Measurements from ENCODE around the gene KCND2. TPM values are rescaled to one million over a fixed set of nuclear protein-coding genes. Genes with fewer than 3 reads are reported as not detected.

KCND2 gene
- total RNA-seq, 2 experiments from 2014 or later: not detected

DNA sequence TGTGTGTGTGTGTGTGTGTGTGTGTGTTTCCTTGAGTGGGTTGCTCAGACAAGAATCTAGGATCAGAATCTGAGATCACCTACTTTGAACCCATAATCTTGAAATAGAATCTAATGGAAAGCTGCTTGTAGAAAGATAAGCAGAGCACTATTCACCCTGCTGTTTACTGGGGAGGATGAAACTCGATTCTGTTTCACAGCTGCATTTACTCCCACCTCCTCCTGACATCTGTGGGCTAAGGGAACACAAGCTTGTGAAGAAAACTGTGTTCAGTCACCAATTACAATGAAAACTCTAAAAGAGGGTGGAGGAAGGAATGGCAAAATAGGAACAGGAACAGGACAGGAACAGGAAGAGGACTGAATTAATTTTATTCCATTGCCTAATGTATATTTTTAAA, 315.4 kb downstream of the KCND2 start:
- BruUV-seq (replicated peaks): no TSS peak
- DNase-seq (ENCODE audit: low spot score): no peak
- H3K4me1 ChIP-seq (ENCODE audit: insufficient read depth, low read length, poor library complexity, severe bottlenecking): no peaks in the 10 kb centered on the region
- H2AFZ ChIP-seq (ENCODE audit: low read length): no peak overlapping the region
- no peaks in the 10 kb centered on the region for H3K36me3 ChIP-seq (ENCODE audit: insufficient read depth, low read length)
- ChIA-PET POLR2A (interaction anchor here (0.6 to 0.7 kb wide), 2 partner anchors 12 to 26 kb away, joined by 3 to 4 read pairs; no protein-coding TSS in a partner anchor), CTCF (ENCODE audit: unreplicated experiment) (no interaction called here)
- TF ChIP-seq EZH2phosphoT487 (IDR thresholded peaks at IDR 0.05; ENCODE audit: borderline replicate concordance, low read depth, low read length): no peak
- TF ChIP-seq, protein P1, sequence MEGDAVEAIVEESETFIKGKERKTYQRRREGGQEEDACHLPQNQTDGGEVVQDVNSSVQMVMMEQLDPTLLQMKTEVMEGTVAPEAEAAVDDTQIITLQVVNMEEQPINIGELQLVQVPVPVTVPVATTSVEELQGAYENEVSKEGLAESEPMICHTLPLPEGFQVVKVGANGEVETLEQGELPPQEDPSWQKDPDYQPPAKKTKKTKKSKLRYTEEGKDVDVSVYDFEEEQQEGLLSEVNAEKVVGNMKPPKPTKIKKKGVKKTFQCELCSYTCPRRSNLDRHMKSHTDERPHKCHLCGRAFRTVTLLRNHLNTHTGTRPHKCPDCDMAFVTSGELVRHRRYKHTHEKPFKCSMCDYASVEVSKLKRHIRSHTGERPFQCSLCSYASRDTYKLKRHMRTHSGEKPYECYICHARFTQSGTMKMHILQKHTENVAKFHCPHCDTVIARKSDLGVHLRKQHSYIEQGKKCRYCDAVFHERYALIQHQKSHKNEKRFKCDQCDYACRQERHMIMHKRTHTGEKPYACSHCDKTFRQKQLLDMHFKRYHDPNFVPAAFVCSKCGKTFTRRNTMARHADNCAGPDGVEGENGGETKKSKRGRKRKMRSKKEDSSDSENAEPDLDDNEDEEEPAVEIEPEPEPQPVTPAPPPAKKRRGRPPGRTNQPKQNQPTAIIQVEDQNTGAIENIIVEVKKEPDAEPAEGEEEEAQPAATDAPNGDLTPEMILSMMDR (conservative IDR thresholded peaks at IDR 0.05; ENCODE audit: low read length): no peak
- no peaks in the 10 kb centered on the region for H4K20me1 ChIP-seq (ENCODE audit: insufficient read depth, low read length)
- no peak overlapping the region for H3K27ac ChIP-seq (ENCODE audit: low read depth, low read length, poor library complexity, severe bottlenecking)
- H3K9me3 ChIP-seq (ENCODE audit: low read length): no peaks in the 10 kb centered on the region
- H3K4me2 ChIP-seq (ENCODE audit: low read length): no peak overlapping the region
- H3K79me2 ChIP-seq (ENCODE audit: insufficient read depth, low read depth, low read length): no peaks in the 10 kb centered on the region
- no peaks in the 10 kb centered on the region for H3K9me2 ChIP-seq (ENCODE audit: insufficient read depth, low read length)
- intact Hi-C loops (cut with micrococcal nuclease; ENCODE audit: unreplicated experiment): no loop called here
- no peak overlapping the region for H3K4me3 ChIP-seq (ENCODE audit: low read depth, low read length, poor library complexity, severe bottlenecking)

DNA sequence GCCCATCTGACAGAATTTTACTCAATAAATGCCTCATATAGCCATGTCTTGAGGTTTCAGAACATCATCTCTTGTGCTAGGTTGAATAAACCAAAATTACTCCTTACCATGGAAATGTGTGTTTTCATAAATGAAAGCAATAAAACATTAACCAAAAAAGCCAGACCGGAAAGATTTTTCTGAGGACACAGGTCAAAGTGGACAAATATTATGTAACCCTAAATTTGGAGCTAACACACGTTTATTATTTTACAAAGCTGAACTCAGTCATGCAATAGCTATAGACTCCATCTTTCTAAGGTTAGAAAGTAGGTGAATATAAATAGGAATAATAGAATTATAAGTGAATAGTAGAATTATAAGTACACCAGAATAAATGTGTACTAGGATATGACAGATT, 315.9 kb downstream of the KCND2 start:
- no peaks in the 10 kb centered on the region for H3K9me2 ChIP-seq (ENCODE audit: insufficient read depth, low read length)
- TF ChIP-seq, protein P1 (conservative IDR thresholded peaks at IDR 0.05; ENCODE audit: low read length): no peak
- TF ChIP-seq EZH2phosphoT487 (IDR thresholded peaks at IDR 0.05; ENCODE audit: borderline replicate concordance, low read depth, low read length): no peak
- H3K27ac ChIP-seq (ENCODE audit: low read depth, low read length, poor library complexity, severe bottlenecking): no peak overlapping the region
- POLR2A ChIA-PET: interaction anchor here (0.6 to 0.7 kb wide), 2 partner anchors 11 to 26 kb away, joined by 3 to 4 read pairs; no protein-coding TSS in a partner anchor
- H4K20me1 ChIP-seq (ENCODE audit: insufficient read depth, low read length): no peaks in the 10 kb centered on the region
- H3K4me3 ChIP-seq (ENCODE audit: low read depth, low read length, poor library complexity, severe bottlenecking): no peak overlapping the region
- no peaks in the 10 kb centered on the region for H3K79me2 ChIP-seq (ENCODE audit: insufficient read depth, low read depth, low read length)
- DNase-seq (ENCODE audit: low spot score): no peak
- intact Hi-C loops (cut with micrococcal nuclease; ENCODE audit: unreplicated experiment): no loop called here
- CTCF ChIA-PET (ENCODE audit: unreplicated experiment): no interaction called here
- H3K36me3 ChIP-seq (ENCODE audit: insufficient read depth, low read length): no peaks in the 10 kb centered on the region
- H3K4me2 ChIP-seq (ENCODE audit: low read length): no peak overlapping the region
- no peaks in the 10 kb centered on the region for H3K4me1 ChIP-seq (ENCODE audit: insufficient read depth, low read length, poor library complexity, severe bottlenecking)
- H3K9me3 ChIP-seq (ENCODE audit: low read length): no peaks in the 10 kb centered on the region
- no peak overlapping the region for H2AFZ ChIP-seq (ENCODE audit: low read length)
- BruUV-seq (replicated peaks): no TSS peak

DNA sequence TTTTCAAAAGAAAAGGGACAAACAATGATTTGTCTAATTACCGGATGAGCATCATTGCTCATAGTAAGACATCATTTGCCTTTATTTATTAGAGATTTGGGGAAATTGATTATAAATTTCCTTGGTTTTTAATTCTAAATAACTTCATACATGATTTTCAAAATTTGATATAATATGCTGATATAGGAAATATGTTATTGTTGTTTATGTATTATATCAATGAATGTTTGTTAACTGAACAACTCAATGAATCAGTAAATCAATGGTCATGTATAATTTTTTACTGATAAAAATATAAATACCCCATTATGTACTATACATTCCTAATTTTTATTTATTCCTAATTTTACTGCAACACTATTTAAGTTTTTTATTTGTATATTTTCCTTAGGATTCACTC, 327.6 kb downstream of the KCND2 start:
- Histone ChIP-seq H3K4me2 (ENCODE audit: low read length) (no peak overlapping the region), H3K4me1 (ENCODE audit: insufficient read depth, low read length, poor library complexity, severe bottlenecking) (no peaks in the 10 kb centered on the region), H3K9me2 (ENCODE audit: insufficient read depth, low read length) (no peaks in the 10 kb centered on the region; the same call in 1 of the 2 replicates), H3K79me2 (ENCODE audit: insufficient read depth, low read depth, low read length) (no peaks in the 10 kb centered on the region), H3K4me3 (ENCODE audit: low read depth, low read length, poor library complexity, severe bottlenecking) (no peak overlapping the region), H3K27ac (ENCODE audit: low read depth, low read length, poor library complexity, severe bottlenecking) (no peak overlapping the region), H3K36me3 (ENCODE audit: insufficient read depth, low read length) (no peaks in the 10 kb centered on the region), H3K9me3 (ENCODE audit: low read length) (no peaks in the 10 kb centered on the region), H4K20me1 (ENCODE audit: insufficient read depth, low read length) (no peaks in the 10 kb centered on the region; the same call in 1 of the 2 replicates), H2AFZ (ENCODE audit: low read length) (no peak overlapping the region)
- no TSS peak for BruUV-seq (replicated peaks)
- CTCF ChIA-PET (ENCODE audit: unreplicated experiment): no interaction called here
- DNase-seq (ENCODE audit: low spot score): no peak
- intact Hi-C loops (cut with micrococcal nuclease; ENCODE audit: unreplicated experiment): no loop called here
- no peak for TF ChIP-seq EZH2phosphoT487 (IDR thresholded peaks at IDR 0.05; ENCODE audit: borderline replicate concordance, low read depth, low read length)
- TF ChIP-seq, protein P1 (conservative IDR thresholded peaks at IDR 0.05; ENCODE audit: low read length): no peak
- POLR2A ChIA-PET: interaction anchor here (0.7 kb wide), 1 partner anchor 12 kb away, joined by 3 read pairs; no protein-coding TSS in a partner anchor
